Measurements from ENCODE around the gene ZC3H4. TPM values are rescaled to one million over a fixed set of nuclear protein-coding genes. Genes with fewer than 3 reads are reported as not detected.

The ZC3H4 gene
- total and polyA plus RNA-seq, 4 donors = 2.9 to 11.8 (median 6.3) TPM

DNA sequence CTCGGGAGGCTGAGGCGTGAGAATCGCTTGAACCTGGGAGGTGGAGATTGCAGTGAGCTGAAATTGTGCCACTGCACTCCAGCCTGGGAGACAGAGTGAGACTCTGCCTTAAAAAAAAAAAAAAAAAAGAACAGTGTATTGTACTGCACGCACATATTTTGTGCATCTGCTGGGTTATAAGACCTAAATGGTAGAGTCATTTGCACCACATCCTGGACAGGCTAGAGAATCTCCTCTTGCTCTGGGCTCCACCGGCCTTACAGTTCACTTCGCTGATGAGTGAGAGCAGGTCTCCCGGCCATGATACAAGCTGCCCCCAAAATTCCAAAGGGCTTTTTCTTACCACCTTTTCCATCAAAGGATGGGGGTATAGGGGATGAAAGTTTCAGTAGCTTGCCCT is 9.8 kb upstream of the ZC3H4 start:
- Histone ChIP-seq H3K27ac (ENCODE audit: low read depth in 1 of 2, low read length in 2 of 2) (no peak overlapping the region), H3K4me1 (ENCODE audit: control insufficient read depth in 4 of 4, insufficient read depth in 4 of 4, low read length in 3 of 4) (peaks cover 0 to 4% (median under 1%) of the 10 kb centered on the region in 4 donors), H3K9ac (ENCODE audit: low read depth in 1 of 2, low read length in 2 of 2) (no peak overlapping the region), H3K9me3 (ENCODE audit: control insufficient read depth in 4 of 4, low read length in 3 of 4) (no peaks in the 10 kb centered on the region), H3K4me3 (ENCODE audit: low read depth in 1 of 3, low read length in 3 of 3) (no peak overlapping the region), H3K27me3 (ENCODE audit: control insufficient read depth in 4 of 4, insufficient read depth in 4 of 4, low read length in 3 of 4) (no peaks in the 10 kb centered on the region), H3K36me3 (ENCODE audit: control insufficient read depth in 4 of 4, insufficient read depth in 3 of 4, low read depth in 1 of 4, low read length in 3 of 4) (no peaks in the 10 kb centered on the region)
- 91% methylated on average over 7 of the region's 7 CpGs for whole genome bisulfite sequencing
- TF ChIP-seq FOXA2 (IDR thresholded peaks at IDR 0.05) (no peak), RAD21 (IDR thresholded peaks at IDR 0.05) (no peak), REST (IDR thresholded peaks at IDR 0.05) (no peak), HNF4G (IDR thresholded peaks at IDR 0.05) (no peak), FOXA1 (IDR thresholded peaks at IDR 0.05) (no peak), GABPA (IDR thresholded peaks at IDR 0.05 in 1 of 2, conservative IDR thresholded peaks at IDR 0.05 in 1 of 2) (no peak), ATF3 (IDR thresholded peaks at IDR 0.05) (no peak), NR2F2 (IDR thresholded peaks at IDR 0.05) (no peak), HNF4A (conservative IDR thresholded peaks at IDR 0.05) (no peak)
- TF ChIP-seq, protein P1, sequence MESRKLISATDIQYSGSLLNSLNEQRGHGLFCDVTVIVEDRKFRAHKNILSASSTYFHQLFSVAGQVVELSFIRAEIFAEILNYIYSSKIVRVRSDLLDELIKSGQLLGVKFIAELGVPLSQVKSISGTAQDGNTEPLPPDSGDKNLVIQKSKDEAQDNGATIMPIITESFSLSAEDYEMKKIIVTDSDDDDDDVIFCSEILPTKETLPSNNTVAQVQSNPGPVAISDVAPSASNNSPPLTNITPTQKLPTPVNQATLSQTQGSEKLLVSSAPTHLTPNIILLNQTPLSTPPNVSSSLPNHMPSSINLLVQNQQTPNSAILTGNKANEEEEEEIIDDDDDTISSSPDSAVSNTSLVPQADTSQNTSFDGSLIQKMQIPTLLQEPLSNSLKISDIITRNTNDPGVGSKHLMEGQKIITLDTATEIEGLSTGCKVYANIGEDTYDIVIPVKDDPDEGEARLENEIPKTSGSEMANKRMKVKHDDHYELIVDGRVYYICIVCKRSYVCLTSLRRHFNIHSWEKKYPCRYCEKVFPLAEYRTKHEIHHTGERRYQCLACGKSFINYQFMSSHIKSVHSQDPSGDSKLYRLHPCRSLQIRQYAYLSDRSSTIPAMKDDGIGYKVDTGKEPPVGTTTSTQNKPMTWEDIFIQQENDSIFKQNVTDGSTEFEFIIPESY (IDR thresholded peaks at IDR 0.05) = no peak
- TF ChIP-seq, protein P2, sequence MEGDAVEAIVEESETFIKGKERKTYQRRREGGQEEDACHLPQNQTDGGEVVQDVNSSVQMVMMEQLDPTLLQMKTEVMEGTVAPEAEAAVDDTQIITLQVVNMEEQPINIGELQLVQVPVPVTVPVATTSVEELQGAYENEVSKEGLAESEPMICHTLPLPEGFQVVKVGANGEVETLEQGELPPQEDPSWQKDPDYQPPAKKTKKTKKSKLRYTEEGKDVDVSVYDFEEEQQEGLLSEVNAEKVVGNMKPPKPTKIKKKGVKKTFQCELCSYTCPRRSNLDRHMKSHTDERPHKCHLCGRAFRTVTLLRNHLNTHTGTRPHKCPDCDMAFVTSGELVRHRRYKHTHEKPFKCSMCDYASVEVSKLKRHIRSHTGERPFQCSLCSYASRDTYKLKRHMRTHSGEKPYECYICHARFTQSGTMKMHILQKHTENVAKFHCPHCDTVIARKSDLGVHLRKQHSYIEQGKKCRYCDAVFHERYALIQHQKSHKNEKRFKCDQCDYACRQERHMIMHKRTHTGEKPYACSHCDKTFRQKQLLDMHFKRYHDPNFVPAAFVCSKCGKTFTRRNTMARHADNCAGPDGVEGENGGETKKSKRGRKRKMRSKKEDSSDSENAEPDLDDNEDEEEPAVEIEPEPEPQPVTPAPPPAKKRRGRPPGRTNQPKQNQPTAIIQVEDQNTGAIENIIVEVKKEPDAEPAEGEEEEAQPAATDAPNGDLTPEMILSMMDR (IDR thresholded peaks at IDR 0.05; ENCODE audit: low read depth, low read length, missing input control) = no peak
- DNase-seq (ENCODE audit: low spot score) = no peak

- 85% methylated on average over 14 of the region's 14 CpGs for WGBS
- no peak for TF ChIP-seq RXRA (IDR thresholded peaks at IDR 0.05)
- TF ChIP-seq TAF1 (conservative IDR thresholded peaks at IDR 0.05) = no peak
- TF ChIP-seq EGR1 (IDR thresholded peaks at IDR 0.05; ENCODE audit: low read depth in 2 of 2) = no peak
- TF ChIP-seq GABPA (IDR thresholded peaks at IDR 0.05 in 1 of 2, conservative IDR thresholded peaks at IDR 0.05 in 1 of 2) = no peak
- no peaks in the 10 kb centered on the region for H3K27me3 ChIP-seq (ENCODE audit: control insufficient read depth in 4 of 4, insufficient read depth in 4 of 4, low read length in 3 of 4)
- no peaks in the 10 kb centered on the region for H3K9me3 ChIP-seq (ENCODE audit: control insufficient read depth in 4 of 4, low read length in 3 of 4)
- H3K4me1 ChIP-seq (ENCODE audit: control insufficient read depth in 4 of 4, insufficient read depth in 4 of 4, low read length in 3 of 4) = peaks cover 0 to 4% (median under 1%) of the 10 kb centered on the region in 4 donors
- no peak overlapping the region for H3K9ac ChIP-seq (ENCODE audit: low read depth in 1 of 2, low read length in 2 of 2)
- no peak overlapping the region for H3K27ac ChIP-seq (ENCODE audit: low read depth in 1 of 2, low read length in 2 of 2)
- no peaks in the 10 kb centered on the region for H3K36me3 ChIP-seq (ENCODE audit: control insufficient read depth in 4 of 4, insufficient read depth in 3 of 4, low read depth in 1 of 4, low read length in 3 of 4)
- H3K4me3 ChIP-seq (ENCODE audit: low read depth in 1 of 3, low read length in 3 of 3) = no peak overlapping the region
- no peak for DNase-seq (ENCODE audit: low spot score)
These were observed 9.1 kb upstream of the ZC3H4 start for GRCh38 chr19:47122359-47123335.

Measured in liver (tissue), 9 donors.